Measurements from ENCODE around the gene TTC16. TPM values are rescaled to one million over a fixed set of nuclear protein-coding genes. Genes with fewer than 3 reads are reported as not detected.

The TTC16 gene
- total and polyA plus RNA-seq, 2 of the 8 experiments (the other 6 are each of a cell fraction or from before 2014, with no cell fraction given): 0.03 TPM; not detected in 1

- no peak overlapping the region for H4K5ac ChIP-seq (ENCODE audit: insufficient read length, low read depth, low read length)
- H3K23ac ChIP-seq (ENCODE audit: insufficient read length): no peak overlapping the region
- no peak overlapping the region for H4K91ac ChIP-seq (replicated peaks; ENCODE audit: insufficient read length, low read length)
- H4K20me1 ChIP-seq (replicated peaks in 1 of 2; ENCODE audit: control insufficient read depth in 1 of 2, insufficient read depth in 2 of 2, low read length in 2 of 2): no peaks in the 10 kb centered on the region
- H3K36me3 ChIP-seq (ENCODE audit: control insufficient read depth in 2 of 4, insufficient read depth in 4 of 4, low read length in 3 of 4): no peaks in the 10 kb centered on the region
- H3K56ac ChIP-seq (replicated peaks; ENCODE audit: insufficient read length, low read depth, low read length): no peak overlapping the region
- H3K79me2 ChIP-seq (ENCODE audit: control insufficient read depth in 1 of 2, insufficient read depth in 2 of 2, low read length in 2 of 2): no peaks in the 10 kb centered on the region
- ChIA-PET POLR2A (ENCODE audit: partially characterized antibody) (interaction anchor here (1.0 to 1.8 kb wide), 5 partner anchors 11 to 323 kb away, joined by 3 to 4 read pairs (median 3); partner anchors contain the start of genes CDK9, LRSAM1 and RPL12), CTCF (ENCODE audit: partially characterized antibody) (interaction anchor here (1.4 to 14.6 kb wide), 6 partner anchors 8 to 96 kb away, joined by 4 to 227 read pairs (median 9); partner anchors contain the start of genes CDK9, SH2D3C and TOR2A)
- DNase-seq (ENCODE audit: low read depth in 1 of 2, low spot score in 2 of 2): no peak
- no peak overlapping the region for H2BK5ac ChIP-seq (ENCODE audit: low read depth, low read length)
- H3K4me1 ChIP-seq (replicated peaks in 1 of 4; ENCODE audit: control insufficient read depth in 3 of 4, insufficient read depth in 4 of 4, low read length in 3 of 4): peaks cover 4 to 22% (median 13%) of the 10 kb centered on the region in 4 experiments
- no peak for FAIRE-seq
- H3K27me3 ChIP-seq (replicated peaks in 1 of 4; ENCODE audit: control insufficient read depth in 3 of 4, extremely low read depth in 1 of 4, insufficient read depth in 3 of 4, low read length in 3 of 4): no peaks in the 10 kb centered on the region
- H3K14ac ChIP-seq (ENCODE audit: insufficient read length): no peak overlapping the region
- H3K4ac ChIP-seq (replicated peaks; ENCODE audit: insufficient read length, low read depth, low read length): no peak overlapping the region
- H2AFZ ChIP-seq (ENCODE audit: low read length): no peak overlapping the region
- H3K23me2 ChIP-seq (ENCODE audit: low read depth, low read length): no peaks in the 10 kb centered on the region; the same call in 1 of the 2 replicates
- 84% methylated on average over 10 of the region's 10 CpGs; no CpG with 5 or more reads in 1 of the 2 experiments for WGBS, 2 experiments (ENCODE audit: extremely low coverage in 1 of 2, insufficient coverage in 1 of 2, insufficient read length in 1 of 2, insufficient replicate concordance in 2 of 2, low coverage in 1 of 2, low lambda C conversion rate in 2 of 2, missing lambda C conversion rate in 1 of 2)
- no peaks in the 10 kb centered on the region for H3K9me3 ChIP-seq (ENCODE audit: insufficient read depth in 2 of 2, low read depth in 1 of 2, low read length in 1 of 2)
- no peak overlapping the region for H2BK12ac ChIP-seq (ENCODE audit: low read depth, low read length)
- no peak overlapping the region for H2AK5ac ChIP-seq (ENCODE audit: low read depth, low read length)
- no peak for TF ChIP-seq RFX5 (IDR thresholded peaks at IDR 0.05; ENCODE audit: borderline replicate concordance, low read depth, low read length)
- TF ChIP-seq E2F6 (IDR thresholded peaks at IDR 0.05): no peak
- TF ChIP-seq CHD1 (IDR thresholded peaks at IDR 0.05; ENCODE audit: low read depth, low read length): no peak
- no peak for TF ChIP-seq FOSL1 (IDR thresholded peaks at IDR 0.05; ENCODE audit: insufficient read depth, low read depth, low read length)
- TF ChIP-seq TCF12 (IDR thresholded peaks at IDR 0.05; ENCODE audit: low read depth, low read length): no peak
- TF ChIP-seq SUZ12 (IDR thresholded peaks at IDR 0.05; ENCODE audit: low read length): no peak
- no peak for TF ChIP-seq EGR1 (IDR thresholded peaks at IDR 0.05; ENCODE audit: borderline replicate concordance, low read depth, low read length)
- no peak for TF ChIP-seq GABPA (IDR thresholded peaks at IDR 0.05; ENCODE audit: borderline replicate concordance, insufficient read depth, low read length)
- no peak for TF ChIP-seq ATF2 (IDR thresholded peaks at IDR 0.05; ENCODE audit: low read length)
- no peak for TF ChIP-seq BACH1 (IDR thresholded peaks at IDR 0.05; ENCODE audit: low read length)
- H3K27ac ChIP-seq (ENCODE audit: low read depth, low read length): no peak overlapping the region
- H4K8ac ChIP-seq (ENCODE audit: extremely low read depth, insufficient read depth, low read length): no peak overlapping the region
- no peak overlapping the region for H2BK120ac ChIP-seq (replicated peaks; ENCODE audit: low read depth, low read length)
- no peak overlapping the region for H3K4me2 ChIP-seq (ENCODE audit: insufficient read depth in 1 of 2, low read depth in 2 of 2, low read length in 2 of 2)
- H3K18ac ChIP-seq (ENCODE audit: extremely low read depth, low read length): no peak overlapping the region
- H2BK15ac ChIP-seq (ENCODE audit: low read length): no peak overlapping the region
- no peak overlapping the region for H3K4me3 ChIP-seq (ENCODE audit: extremely low read depth in 1 of 4, insufficient read depth in 2 of 4, low read depth in 3 of 4, low read length in 4 of 4)
- no peak overlapping the region for H2BK20ac ChIP-seq (ENCODE audit: low read length)
- no peak overlapping the region for H3K9ac ChIP-seq (replicated peaks in 1 of 4; ENCODE audit: extremely low read depth in 1 of 4, low read depth in 3 of 4, low read length in 3 of 4)
- H3K79me1 ChIP-seq (ENCODE audit: low read depth, low read length): no peaks in the 10 kb centered on the region
These were observed 58.1 kb downstream of the TTC16 start for GRCh38 chr9:127773981-127774380.
